ENCODE data around the gene PRKCA. TPM values are rescaled to one million over a fixed set of nuclear protein-coding genes. Genes with fewer than 3 reads are reported as not detected.

PRKCA gene
- total RNA-seq, 4 donors from 2014 or later, result 55.8 to 90.7 (median 66.7) TPM

DNA sequence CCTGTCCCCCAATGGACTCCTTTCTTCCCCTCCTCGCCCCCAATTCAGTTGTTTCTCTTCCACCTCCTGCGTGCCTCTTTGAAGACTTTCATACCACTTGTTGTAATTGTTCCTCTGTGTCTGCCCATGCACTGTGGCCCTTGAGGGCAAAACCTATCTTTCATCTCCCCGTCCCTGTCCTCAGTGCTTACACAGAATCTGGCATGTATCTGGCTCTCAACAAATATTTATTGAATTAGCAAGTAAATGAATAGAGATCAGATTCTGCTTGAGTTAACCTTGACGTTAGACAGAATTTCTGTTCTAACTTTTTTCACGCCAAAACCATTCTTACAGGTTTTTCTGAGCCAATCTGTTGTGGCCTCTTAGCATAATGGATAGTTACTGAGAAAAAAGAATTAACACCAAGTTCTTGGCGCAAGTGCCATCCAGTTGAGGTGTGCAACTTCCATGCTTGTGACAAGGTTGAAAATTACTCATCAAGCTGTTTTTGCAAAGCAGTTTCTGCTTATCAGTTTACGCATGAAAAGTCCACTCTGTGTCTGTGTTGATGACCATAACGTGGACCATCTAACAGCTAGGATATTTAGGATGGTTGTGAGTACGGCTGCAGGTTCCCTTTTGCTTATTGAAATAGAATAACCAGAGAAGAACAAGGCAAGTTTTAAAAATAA lies 215.1 kb downstream of the PRKCA start:
- Histone ChIP-seq H3K27ac (no peak overlapping the region), H3K36me3 (no peaks in the 10 kb centered on the region), H3K27me3 (no peaks in the 10 kb centered on the region), H3K9me3 (no peaks in the 10 kb centered on the region), H3K4me1 (peaks cover 0 to 29% (median under 1%) of the 10 kb centered on the region in 4 donors), H3K4me3 (no peak overlapping the region)
- WGBS, 2 donors, result 70 to 83% methylated on average over 9 of the region's 9 CpGs
- DNase-seq (ENCODE audit: low spot score in 2 of 2), result no peak
- TF ChIP-seq, protein P1, sequence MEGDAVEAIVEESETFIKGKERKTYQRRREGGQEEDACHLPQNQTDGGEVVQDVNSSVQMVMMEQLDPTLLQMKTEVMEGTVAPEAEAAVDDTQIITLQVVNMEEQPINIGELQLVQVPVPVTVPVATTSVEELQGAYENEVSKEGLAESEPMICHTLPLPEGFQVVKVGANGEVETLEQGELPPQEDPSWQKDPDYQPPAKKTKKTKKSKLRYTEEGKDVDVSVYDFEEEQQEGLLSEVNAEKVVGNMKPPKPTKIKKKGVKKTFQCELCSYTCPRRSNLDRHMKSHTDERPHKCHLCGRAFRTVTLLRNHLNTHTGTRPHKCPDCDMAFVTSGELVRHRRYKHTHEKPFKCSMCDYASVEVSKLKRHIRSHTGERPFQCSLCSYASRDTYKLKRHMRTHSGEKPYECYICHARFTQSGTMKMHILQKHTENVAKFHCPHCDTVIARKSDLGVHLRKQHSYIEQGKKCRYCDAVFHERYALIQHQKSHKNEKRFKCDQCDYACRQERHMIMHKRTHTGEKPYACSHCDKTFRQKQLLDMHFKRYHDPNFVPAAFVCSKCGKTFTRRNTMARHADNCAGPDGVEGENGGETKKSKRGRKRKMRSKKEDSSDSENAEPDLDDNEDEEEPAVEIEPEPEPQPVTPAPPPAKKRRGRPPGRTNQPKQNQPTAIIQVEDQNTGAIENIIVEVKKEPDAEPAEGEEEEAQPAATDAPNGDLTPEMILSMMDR (IDR thresholded peaks at IDR 0.05), result no peak
- TF ChIP-seq EP300 (IDR thresholded peaks at IDR 0.05), result no peak
- TF ChIP-seq POLR2A (IDR thresholded peaks at IDR 0.05), result no peak

DNA sequence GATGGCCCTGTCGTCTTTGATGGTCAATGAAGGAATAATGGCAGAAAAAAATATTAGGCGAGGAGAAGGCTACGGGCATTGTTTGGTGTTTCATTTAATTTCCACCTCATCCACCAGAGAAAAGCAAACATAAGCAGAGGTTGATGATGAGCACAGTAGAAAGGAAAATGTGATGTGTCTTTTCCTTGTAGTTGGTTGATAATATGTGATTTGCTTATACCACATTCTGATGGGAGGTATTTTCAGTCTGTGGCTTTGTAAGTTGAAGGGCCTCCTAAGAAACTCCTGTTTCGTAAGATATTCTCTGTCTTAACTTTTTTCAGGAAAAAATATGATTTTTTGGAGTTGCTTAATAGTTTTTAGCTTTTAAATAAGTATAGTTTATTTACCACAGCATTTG lies 215.7 kb downstream of the PRKCA start:
- no peak for DNase-seq (ENCODE audit: low spot score in 2 of 2)
- TF ChIP-seq EP300 (IDR thresholded peaks at IDR 0.05) (no peak), POLR2A (IDR thresholded peaks at IDR 0.05) (no peak)
- TF ChIP-seq, protein P1 (IDR thresholded peaks at IDR 0.05), result no peak
- no peaks in the 10 kb centered on the region for H3K27me3 ChIP-seq
- no peak overlapping the region for H3K4me3 ChIP-seq
- H3K9me3 ChIP-seq, result no peaks in the 10 kb centered on the region
- peak overlapping the region in 1 of 4 donors; percentile 41 for H3K27ac ChIP-seq
- 82 to 85% methylated on average over 4 of the region's 4 CpGs for WGBS, 2 donors
- peaks cover 0 to 36% (median 4%) of the 10 kb centered on the region in 4 donors for H3K4me1 ChIP-seq
- H3K36me3 ChIP-seq, result no peaks in the 10 kb centered on the region

DNA sequence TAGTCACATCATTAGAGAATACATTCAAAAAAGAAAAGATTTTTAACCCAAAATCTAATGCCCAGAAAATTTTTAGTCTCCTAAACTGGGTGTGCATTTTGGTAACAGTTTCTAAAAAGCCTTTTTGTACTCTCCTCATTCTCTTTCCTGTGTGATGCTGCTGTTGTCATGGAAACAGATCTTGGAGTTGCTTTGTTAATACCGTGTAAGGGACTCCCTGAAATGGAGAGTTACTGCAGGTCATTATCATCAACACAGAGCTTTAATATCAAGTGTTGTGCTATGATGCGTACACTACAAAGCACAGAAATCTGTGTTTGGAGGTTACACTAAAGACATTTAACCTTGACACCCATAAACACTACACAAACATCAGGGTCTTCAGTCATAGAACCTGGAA lies 216.3 kb downstream of the PRKCA start:
- H3K4me1 ChIP-seq, result peaks cover 0 to 41% (median 6%) of the 10 kb centered on the region in 4 donors
- no peaks in the 10 kb centered on the region for H3K9me3 ChIP-seq
- TF ChIP-seq, protein P1 (IDR thresholded peaks at IDR 0.05), result no peak
- no peak for TF ChIP-seq POLR2A (IDR thresholded peaks at IDR 0.05)
- no peak for TF ChIP-seq EP300 (IDR thresholded peaks at IDR 0.05)
- no peak overlapping the region for H3K4me3 ChIP-seq
- 57 to 68% methylated on average over 2 of the region's 2 CpGs for WGBS, 2 donors
- DNase-seq (ENCODE audit: low spot score in 2 of 2), result no peak
- no peaks in the 10 kb centered on the region for H3K36me3 ChIP-seq
- no peaks in the 10 kb centered on the region for H3K27me3 ChIP-seq
- H3K27ac ChIP-seq, result peak overlapping the region in 1 of 4 donors; percentile 41

DNA sequence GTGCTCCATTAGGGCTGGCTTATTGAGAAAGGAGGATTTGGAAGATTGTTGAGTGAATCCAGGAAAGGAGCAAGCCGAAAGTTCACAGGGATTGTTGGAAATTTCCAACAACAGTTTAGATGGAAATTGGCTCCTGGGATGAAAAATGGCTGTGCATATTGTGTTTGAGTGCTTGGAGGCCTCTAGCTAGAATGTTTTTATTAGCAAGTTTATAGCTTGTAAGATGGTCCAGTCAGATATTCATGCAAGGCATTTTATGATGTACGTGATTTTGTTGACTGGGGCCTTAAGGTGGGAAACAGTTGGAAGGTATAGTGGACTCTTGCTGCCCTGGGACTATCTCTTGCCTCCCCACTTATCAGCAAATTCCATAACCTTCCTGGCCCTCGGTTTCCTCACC lies 216.7 kb downstream of the PRKCA start:
- peaks cover 0 to 46% (median 6%) of the 10 kb centered on the region in 4 donors for H3K4me1 ChIP-seq

DNA sequence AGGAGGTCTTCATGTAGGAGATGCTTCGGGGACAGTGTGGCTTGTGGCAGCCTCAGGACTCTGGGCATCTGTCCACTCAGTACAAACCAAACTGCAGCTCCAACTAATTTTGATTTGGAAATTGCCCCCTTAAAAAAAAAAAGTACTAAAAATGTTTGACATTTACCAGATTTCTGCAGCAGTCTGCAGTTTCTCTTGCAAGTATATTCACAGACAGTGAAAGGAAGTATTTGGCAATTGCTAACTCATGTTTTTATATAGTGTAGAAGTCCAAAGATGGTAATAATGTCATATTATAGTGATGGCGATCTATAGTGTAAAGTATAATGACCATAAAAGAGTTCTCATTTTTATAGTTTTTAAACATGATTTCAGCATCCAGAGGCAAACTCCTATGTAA lies 218.6 kb downstream of the PRKCA start:
- no peaks in the 10 kb centered on the region for H3K9me3 ChIP-seq
- H3K4me1 ChIP-seq, result peaks cover 0 to 47% (median 6%) of the 10 kb centered on the region in 4 donors
- H3K4me3 ChIP-seq, result no peak overlapping the region
- no peaks in the 10 kb centered on the region for H3K27me3 ChIP-seq
- 31 to 36% methylated on average over 2 of the region's 2 CpGs for WGBS, 2 donors
- no peak for TF ChIP-seq POLR2A (IDR thresholded peaks at IDR 0.05)
- TF ChIP-seq EP300 (IDR thresholded peaks at IDR 0.05), result no peak
- TF ChIP-seq, protein P1 (IDR thresholded peaks at IDR 0.05), result no peak
- no peak for DNase-seq (ENCODE audit: low spot score in 2 of 2)
- H3K27ac ChIP-seq, result peak overlapping the region in 2 of 4 donors; percentile 82 to 85
- no peaks in the 10 kb centered on the region for H3K36me3 ChIP-seq

More for the DNA sequence above, 216.7 kb downstream of the PRKCA start:
- Histone ChIP-seq H3K9me3 (no peaks in the 10 kb centered on the region), H3K36me3 (no peaks in the 10 kb centered on the region), H3K27me3 (no peaks in the 10 kb centered on the region), H3K4me3 (no peak overlapping the region), H3K27ac (peak overlapping the region in 2 of 4 donors; percentile 12 to 41)
- TF ChIP-seq POLR2A (IDR thresholded peaks at IDR 0.05) (no peak), EP300 (IDR thresholded peaks at IDR 0.05) (no peak)
- TF ChIP-seq, protein P1 (IDR thresholded peaks at IDR 0.05), result no peak
- 91 to 94% methylated on average over 3 of the region's 3 CpGs for whole genome bisulfite sequencing, 2 donors
- no peak for DNase-seq (ENCODE audit: low spot score in 2 of 2)
